SU-DHL-6 (cell line): Measurements from ENCODE around the gene TMEM171.

ENCODE experiments used
- H2AFZ ChIP-seq: fragments of 200-600 bp; sonication (generic); 2 replicates; pipeline ENCODE4 v1.6.1; 2014; ENCODE audit warnings: low read depth, mild to moderate bottlenecking, moderate library complexity, mixed read lengths, antibody characterized with exemption, low read length; ENCODE audit not compliant: severe bottlenecking
- H3F3A ChIP-seq: fragments of 200-600 bp; shearing (Covaris generic); 2 replicates; pipeline ENCODE4 v1.6.0; 2016; ENCODE audit warnings: antibody characterized with exemption, mild to moderate bottlenecking; ENCODE audit not compliant: insufficient read depth
- H3K27ac ChIP-seq: fragments of 200-600 bp; sonication (generic); 2 replicates; pipeline ENCODE4 v1.5.1; 2016; ENCODE audit warnings: low read depth, mild to moderate bottlenecking, low read length, moderate library complexity, mixed read lengths
- H3K27me3 ChIP-seq: fragments of 200-600 bp; sonication (generic), shearing (Covaris generic); 2 replicates; pipeline ENCODE4 v1.6.0; 2014; ENCODE audit warnings: mild to moderate bottlenecking, low read length
- H3K36me3 ChIP-seq: fragments of 200-600 bp; sonication (generic); 2 replicates; pipeline ENCODE4 v1.6.1; 2014; ENCODE audit warnings: mild to moderate bottlenecking, low read length, mixed read lengths
- H3K4me2 ChIP-seq: fragments of 300-600, 200-600 bp; shearing (Covaris generic), sonication (generic); 2 replicates; pipeline ENCODE4 v1.6.0; 2014; ENCODE audit warnings: low read length, low read depth, mild to moderate bottlenecking; ENCODE audit not compliant: poor library complexity, severe bottlenecking
- H3K4me3 ChIP-seq: fragments of 200-600 bp; sonication (generic); 2 replicates; pipeline ENCODE4 v1.5.1; 2014; ENCODE audit warnings: antibody characterized with exemption, low read length, mild to moderate bottlenecking, mixed read lengths; ENCODE audit not compliant: insufficient read depth, poor library complexity, severe bottlenecking
- H3K79me2 ChIP-seq: fragments of 200-600 bp; sonication (generic); 2 replicates; pipeline ENCODE4 v1.6.1; 2014; ENCODE audit warnings: mild to moderate bottlenecking, low read length, moderate library complexity; ENCODE audit not compliant: insufficient read depth
- H3K9ac ChIP-seq: fragments of 200-600 bp; sonication (generic); 2 replicates; pipeline ENCODE4 v1.7.0; 2014; ENCODE audit warnings: mild to moderate bottlenecking, low read length
- H3K9me2 ChIP-seq: fragments of 200-600 bp; sonication (generic); replicated peaks from 2 replicates; pipeline ENCODE4 v1.6.1; 2014; ENCODE audit warnings: low read length; ENCODE audit not compliant: insufficient read depth
- H3K9me3 ChIP-seq: fragments of 200-600 bp; sonication (generic); 2 replicates; pipeline ENCODE4 v1.6.1; 2014; ENCODE audit warnings: low read length, mixed read lengths; ENCODE audit not compliant: insufficient read depth
- H4K20me1 ChIP-seq: fragments of 200-600 bp; sonication (generic); 2 replicates; pipeline ENCODE4 v1.6.1; 2014; ENCODE audit warnings: low read depth, mild to moderate bottlenecking, antibody characterized with exemption, low read length, moderate library complexity, mixed read lengths
- CTCF ChIP-seq: fragments of 200-600 bp; sonication (generic); IDR thresholded peaks from one replicate; pipeline ENCODE4 v1.5.1; 2017; ENCODE audit warnings: antibody characterized with exemption, mild to moderate bottlenecking, low read length, moderate library complexity; ENCODE audit not compliant: insufficient read depth, poor library complexity, severe bottlenecking
- EZH2phosphoT487 ChIP-seq: fragments of 200-600 bp; sonication (generic), shearing (Covaris generic); conservative IDR thresholded peaks from 2 replicates; pipeline ENCODE4 v1.6.1; 2018; ENCODE audit warnings: mild to moderate bottlenecking, antibody characterized with exemption, low read length, moderate library complexity, mixed read lengths

TMEM171 gene

GRCh38 chr5:73140801-73141200, 20.4 kb downstream of the TMEM171 start:
- Histone ChIP-seq H3K4me2 (no peak overlapping the region), H3K27me3 (no peaks in the 10 kb centered on the region), H3K27ac (no peak overlapping the region), H3F3A (no peaks in the 10 kb centered on the region), H3K9ac (no peak overlapping the region), H3K79me2 (no peaks in the 10 kb centered on the region), H4K20me1 (no peaks in the 10 kb centered on the region), H3K9me2 (no peaks in the 10 kb centered on the region), H2AFZ (no peak overlapping the region), H3K36me3 (no peaks in the 10 kb centered on the region), H3K9me3 (no peaks in the 10 kb centered on the region), H3K4me3 (no peak overlapping the region)
- TF ChIP-seq EZH2phosphoT487 (no peak), CTCF (no peak)

- no peak overlapping the region for H3K4me2 ChIP-seq
- TF ChIP-seq EZH2phosphoT487 (no peak), CTCF (no peak)
- no peak overlapping the region for H3K4me3 ChIP-seq
- no peaks in the 10 kb centered on the region for H3K9me3 ChIP-seq
- no peaks in the 10 kb centered on the region for H3K9me2 ChIP-seq
- no peaks in the 10 kb centered on the region for H3K27me3 ChIP-seq
- no peaks in the 10 kb centered on the region for H3K79me2 ChIP-seq
- H3K9ac ChIP-seq = no peak overlapping the region
- H3F3A ChIP-seq = no peaks in the 10 kb centered on the region
- H4K20me1 ChIP-seq = no peaks in the 10 kb centered on the region
- H3K36me3 ChIP-seq = no peaks in the 10 kb centered on the region
- H2AFZ ChIP-seq = no peak overlapping the region
- no peak overlapping the region for H3K27ac ChIP-seq
Measured at GRCh38 chr5:73142035-73142434, 21.7 kb downstream of the TMEM171 start.

DNA sequence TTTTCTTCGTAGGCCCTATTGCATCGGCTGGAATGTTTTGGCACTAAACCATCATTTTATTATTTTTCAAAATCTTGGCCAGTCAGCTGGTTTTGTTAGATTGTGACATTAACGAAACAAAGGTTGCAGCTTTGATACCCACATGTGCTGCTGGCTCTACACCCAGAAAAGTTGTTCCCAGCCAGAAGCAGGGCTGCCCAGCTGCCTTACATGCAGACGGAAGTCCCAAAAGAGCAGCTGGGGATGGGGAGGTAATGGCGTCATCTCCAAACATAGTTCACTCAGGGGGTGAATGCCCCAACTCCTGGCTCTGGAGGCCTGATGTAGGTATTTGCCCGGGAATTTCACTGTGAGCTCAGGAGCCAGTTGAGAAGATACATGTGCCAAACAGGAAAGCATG, 23.3 kb downstream of the TMEM171 start:
- H3F3A ChIP-seq = no peaks in the 10 kb centered on the region
- no peaks in the 10 kb centered on the region for H3K9me3 ChIP-seq
- H3K4me2 ChIP-seq = no peak overlapping the region
- H3K9me2 ChIP-seq = no peaks in the 10 kb centered on the region
- H2AFZ ChIP-seq = no peak overlapping the region
- H3K27ac ChIP-seq = no peak overlapping the region
- no peaks in the 10 kb centered on the region for H4K20me1 ChIP-seq
- no peak for TF ChIP-seq CTCF
- no peaks in the 10 kb centered on the region for H3K36me3 ChIP-seq
- H3K4me3 ChIP-seq = no peak overlapping the region
- H3K9ac ChIP-seq = no peak overlapping the region
- H3K27me3 ChIP-seq = no peaks in the 10 kb centered on the region
- H3K79me2 ChIP-seq = no peaks in the 10 kb centered on the region

DNA sequence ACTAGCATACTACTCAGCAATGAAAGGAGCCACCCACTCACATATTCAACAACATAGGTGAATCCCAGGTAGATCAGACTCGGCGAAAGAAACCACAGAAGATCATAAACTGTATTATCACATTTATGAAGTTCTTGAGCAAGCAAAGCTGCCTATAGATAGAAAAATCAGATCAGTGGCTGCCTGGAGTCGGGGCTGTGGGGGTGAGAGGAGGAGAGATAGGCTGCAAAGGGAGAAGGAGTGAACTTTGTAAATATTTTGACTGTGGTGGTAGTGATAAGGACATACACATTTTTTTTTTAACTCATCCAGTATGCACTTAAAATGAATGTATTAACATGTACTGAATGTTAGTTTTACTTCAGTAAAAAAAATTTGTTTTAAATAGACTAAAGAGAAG, 29.2 kb downstream of the TMEM171 start:
- Histone ChIP-seq H3K27me3 (no peaks in the 10 kb centered on the region), H2AFZ (no peak overlapping the region), H3K9me2 (no peaks in the 10 kb centered on the region), H3K27ac (no peak overlapping the region), H3K4me2 (no peak overlapping the region), H3K4me3 (no peak overlapping the region), H3K36me3 (no peaks in the 10 kb centered on the region), H3K9me3 (no peaks in the 10 kb centered on the region), H3K79me2 (no peaks in the 10 kb centered on the region), H3F3A (no peaks in the 10 kb centered on the region), H3K9ac (no peak overlapping the region), H4K20me1 (no peaks in the 10 kb centered on the region)
- TF ChIP-seq EZH2phosphoT487 (no peak), CTCF (no peak)
